HL-60 (cell line): ENCODE data around the gene CYP2U1.

Experiments used
- CTCF ChIP-seq: IDR thresholded peaks from one replicate; pipeline ENCODE4 v1.5.1; 2011; ENCODE audit warnings: low read length, control low read depth, inconsistent platforms; ENCODE audit not compliant: insufficient read depth
- GABPA ChIP-seq: IDR thresholded peaks from 2 replicates; pipeline ENCODE4 v1.6.1; 2012; ENCODE audit warnings: low read depth
- POLR2AphosphoS5 ChIP-seq: IDR thresholded peaks from 2 replicates; pipeline ENCODE4 v1.6.1; 2012; ENCODE audit warnings: low read depth
- REST ChIP-seq: IDR thresholded peaks from 2 replicates; pipeline ENCODE4 v1.6.1; 2012; ENCODE audit warnings: low read depth; ENCODE audit not compliant: insufficient replicate concordance
- SPI1 ChIP-seq: IDR thresholded peaks from 2 replicates; pipeline ENCODE4 v1.6.1; 2012; ENCODE audit warnings: low read depth, mild to moderate bottlenecking, borderline replicate concordance

GRCh38 chr4:107890779-107891178, 40.6 kb upstream of the CYP2U1 start:
- TF ChIP-seq POLR2AphosphoS5 (no peak), CTCF (no peak), SPI1 (no peak), GABPA (no peak), REST (no peak)
